22Rv1 (cell line): ENCODE data around the gene RGS3.

Experiments used
- ZFX ChIP-seq: fragments of 450-650 bp; IDR thresholded peaks from 2 replicates; pipeline ENCODE4 v1.6.1; 2017; ENCODE audit warnings: antibody characterized with exemption, borderline replicate concordance
- TF ChIP-seq, protein P1 (sequence below): fragments of 450-650 bp; IDR thresholded peaks from 2 replicates; pipeline ENCODE4 v1.5.1; 2017; ENCODE audit warnings: mild to moderate bottlenecking

DNA sequence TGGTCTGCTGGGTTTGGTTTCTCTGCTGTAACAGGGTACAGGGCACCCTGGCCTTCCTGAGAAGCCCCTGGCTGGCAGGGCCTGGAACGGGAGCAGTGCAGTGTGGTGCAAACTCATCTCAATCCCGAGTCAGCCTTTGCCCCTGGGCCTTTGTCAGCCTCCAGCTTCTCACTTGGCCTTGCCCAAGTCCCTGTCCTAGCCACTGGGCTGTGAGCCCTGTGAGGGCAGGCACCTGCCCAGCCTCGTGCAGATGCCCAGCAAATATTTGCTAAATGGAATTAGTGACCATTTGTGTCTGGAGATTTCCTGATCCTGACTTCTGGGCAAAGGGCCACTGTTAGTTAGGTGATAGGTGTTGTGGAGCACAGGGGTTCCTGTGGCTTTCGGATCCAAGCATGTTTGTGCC, 13.0 kb downstream of the RGS3 start:
- TF ChIP-seq, protein P1, sequence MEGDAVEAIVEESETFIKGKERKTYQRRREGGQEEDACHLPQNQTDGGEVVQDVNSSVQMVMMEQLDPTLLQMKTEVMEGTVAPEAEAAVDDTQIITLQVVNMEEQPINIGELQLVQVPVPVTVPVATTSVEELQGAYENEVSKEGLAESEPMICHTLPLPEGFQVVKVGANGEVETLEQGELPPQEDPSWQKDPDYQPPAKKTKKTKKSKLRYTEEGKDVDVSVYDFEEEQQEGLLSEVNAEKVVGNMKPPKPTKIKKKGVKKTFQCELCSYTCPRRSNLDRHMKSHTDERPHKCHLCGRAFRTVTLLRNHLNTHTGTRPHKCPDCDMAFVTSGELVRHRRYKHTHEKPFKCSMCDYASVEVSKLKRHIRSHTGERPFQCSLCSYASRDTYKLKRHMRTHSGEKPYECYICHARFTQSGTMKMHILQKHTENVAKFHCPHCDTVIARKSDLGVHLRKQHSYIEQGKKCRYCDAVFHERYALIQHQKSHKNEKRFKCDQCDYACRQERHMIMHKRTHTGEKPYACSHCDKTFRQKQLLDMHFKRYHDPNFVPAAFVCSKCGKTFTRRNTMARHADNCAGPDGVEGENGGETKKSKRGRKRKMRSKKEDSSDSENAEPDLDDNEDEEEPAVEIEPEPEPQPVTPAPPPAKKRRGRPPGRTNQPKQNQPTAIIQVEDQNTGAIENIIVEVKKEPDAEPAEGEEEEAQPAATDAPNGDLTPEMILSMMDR: no peak
- no peak for TF ChIP-seq ZFX
